Adrenal gland (tissue), 12 donors: Measurements from ENCODE around the gene TAF1C. TPM values are rescaled to one million over a fixed set of nuclear protein-coding genes. Genes with fewer than 3 reads are reported as not detected.

ENCODE experiments used
- DNase-seq, 7 donors: peaks; one replicate each; pipeline ENCODE4 v3.0.0-alpha.2; 2019 to 2020
- H3K27ac ChIP-seq, 5 donors: fragments of 200-600 bp; sonication (generic) in 4 of 5; 1 replicate in 3 of 5; 2 replicates in 2 of 5; pipeline versions ENCODE4 v1.5.1 to v1.8.0; 2016 to 2020; ENCODE audit warnings: mild to moderate bottlenecking in 1 of 5
- H3K27me3 ChIP-seq: fragments of 200-600 bp; 2 replicates; pipeline ENCODE4 v1.8.0; 2021
- H3K36me3 ChIP-seq, 2 donors: fragments of 200-600 bp; replicated peaks in 1 of 2; 1 replicate in 1 of 2; 2 replicates in 1 of 2; pipeline versions ENCODE4 v1.5.1 to v1.8.0; 2018 to 2022
- H3K4me1 ChIP-seq, 2 donors: fragments of 200-600 bp; replicated peaks in 1 of 2; 1 replicate in 1 of 2; 2 replicates in 1 of 2; pipeline versions ENCODE4 v1.5.1 to v1.8.0; 2018 to 2021
- H3K4me3 ChIP-seq, 4 donors: fragments of 200-600 bp; sonication (generic) in 3 of 4; one replicate each; pipeline ENCODE4 v1.5.1; 2016 to 2018
- H3K9me3 ChIP-seq, 3 donors: fragments of 200-600 bp; sonication (generic) in 1 of 3; replicated peaks in 1 of 3; 1 replicate in 2 of 3; 2 replicates in 1 of 3; pipeline versions ENCODE4 v1.5.1 to v1.8.0; 2016 to 2021
- CTCF ChIP-seq, 6 experiments: fragments of 450-650 bp in 4 of 6; fragments of 200-600 bp in 2 of 6; sonication (generic) in 1 of 6; IDR thresholded peaks; 1 replicate in 5 of 6; 2 replicates in 1 of 6; pipeline versions ENCODE4 v1.5.1 to v1.8.0; 2016 to 2021; ENCODE audit warnings: antibody characterized with exemption in 6 of 6, mild to moderate bottlenecking in 2 of 6, moderate library complexity in 1 of 6
- POLR2A ChIP-seq, 2 donors: fragments of 450-650 bp; IDR thresholded peaks; one replicate each; pipeline ENCODE4 v1.6.1; 2017; ENCODE audit warnings: antibody characterized with exemption in 2 of 2, mild to moderate bottlenecking in 2 of 2, moderate library complexity in 1 of 2
- WGBS, 4 donors: extraction: QIAGEN DNeasy Blood & Tissue Kit in 2 of 4; methylation state at CpG; one replicate each; pipeline versions ENCODE4 v1.1.5 to v1.1.7; 2013 to 2017; 5-methylcytosine and 5-hydroxymethylcytosine counted together
- intact Hi-C, 2 donors: fragments of 100-400 bp; cut with DNase I; formaldehyde crosslinking; loops; one replicate each; pipeline versions ENCODE4 v1.14.1 to v1.15.0; 2022 to 2023
- polyA plus RNA-seq, 3 donors: library from polyadenylated mRNA; stranded (reverse); fragments of 200-250 nt in 2 of 3; fragments of 350-450 nt in 1 of 3; fragmentation: Illumina TruSeq in 1 of 3; extraction: RNeasy Lipid Tissue Mini Kit (QIAGEN cat#74804) in 1 of 3; gene quantifications; one replicate each; pipeline ENCODE4 v1.2.3, GENCODE V29; 2013 to 2014
- total RNA-seq, 9 donors: library from RNA; depleted of rRNA in 4 of 9; stranded (reverse); fragments of >200 nt in 4 of 9; fragments of 120-200 nt in 1 of 9; fragmentation: NEBNext Ultra II Directional in 1 of 9; extraction: Animal tissue kit (Norgen Biotek cat#: 25700) in 1 of 9; gene quantifications; one replicate each; pipeline versions ENCODE4 v1.1.0 to v1.2.4, GENCODE V29; 2013 to 2023
- donor health status: healthy with polysubstance abuse.
- donor health status: Bipolar disorder and iron deficiency.
- donor health status: DM: yes; HTN: yes; CAD: no.
- donor health status: DM: no; HTN: no; CAD: no.
- donor health status: DM: no; HTN: no; CAD: no.
- donor health status: DM: yes; HTN: yes; CAD: no.

The TAF1C gene
- total and polyA plus RNA-seq, 12 donors: 6.4 to 205 (median 40.1) TPM

DNA sequence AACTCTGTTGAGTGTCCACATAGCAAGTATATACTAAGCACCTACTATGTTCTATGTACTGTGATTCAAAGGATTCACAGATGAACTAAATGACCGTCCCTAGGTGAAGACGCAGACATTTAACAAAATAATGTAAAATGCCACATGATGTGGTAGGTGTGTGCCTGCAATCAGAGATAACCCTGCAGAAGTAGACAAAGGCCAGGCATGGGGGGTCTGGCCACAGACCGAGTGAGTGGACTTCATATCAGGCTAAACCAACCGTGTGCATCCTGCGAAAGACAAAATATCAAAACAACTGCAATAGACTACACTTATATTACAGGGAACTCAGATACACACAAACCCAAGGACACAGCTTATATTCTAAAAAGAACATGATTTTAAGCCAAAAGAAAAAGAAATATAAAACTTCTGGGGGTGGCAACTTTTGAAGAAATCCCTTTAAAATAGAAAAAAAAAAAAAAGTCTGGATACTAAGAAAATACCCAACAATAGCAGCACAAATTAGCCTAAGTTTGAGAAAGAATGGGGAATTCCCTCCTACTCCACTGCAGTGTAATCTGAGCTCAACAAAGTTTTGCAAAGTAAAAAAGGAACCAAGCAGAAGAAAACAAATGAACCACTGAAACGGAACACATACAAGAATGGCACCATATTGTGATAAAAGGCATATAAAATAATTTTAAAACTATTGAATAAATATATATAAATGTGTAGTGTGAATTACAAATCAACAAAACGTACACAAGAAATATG, 54.2 kb downstream of the TAF1C start:
- intact Hi-C loops: no loop called here
- 73 to 83% (median 75%) methylated on average over 7 of the region's 7 CpGs for WGBS, 4 donors
- Histone ChIP-seq H3K4me3 (no peak overlapping the region), H3K36me3 (peaks cover 0 to 23% of the 10 kb centered on the region in 2 donors), H3K27me3 (no peaks in the 10 kb centered on the region), H3K9me3 (no peaks in the 10 kb centered on the region), H3K4me1 (peaks cover 0 to 3% of the 10 kb centered on the region in 2 donors), H3K27ac (no peak overlapping the region)
- no peak for DNase-seq
- TF ChIP-seq POLR2A (IDR thresholded peaks at IDR 0.05): no peak
- no peak for TF ChIP-seq CTCF (IDR thresholded peaks at IDR 0.05)

- no peak for DNase-seq
- WGBS, 4 donors: 78 to 85% (median 81%) methylated on average over 5 of the region's 5 CpGs
- Histone ChIP-seq H3K4me1 (peaks cover 0 to 3% of the 10 kb centered on the region in 2 donors), H3K27me3 (no peaks in the 10 kb centered on the region), H3K9me3 (no peaks in the 10 kb centered on the region), H3K4me3 (no peak overlapping the region), H3K36me3 (peaks cover 0 to 23% of the 10 kb centered on the region in 2 donors), H3K27ac (no peak overlapping the region)
- intact Hi-C loops: no loop called here
- TF ChIP-seq CTCF (IDR thresholded peaks at IDR 0.05) (no peak), POLR2A (IDR thresholded peaks at IDR 0.05) (no peak)
These were observed 55.7 kb downstream of the TAF1C start for GRCh38 chr16:84131117-84131516.

Other genes starting within 250 kb of the TAF1C start
- gene OSGIN1, start 233.8 kb downstream of the TAF1C start, total RNA-seq: 10 to 100 TPM; 16.1 to 64.9 (median 19.6) TPM
- gene OSGIN1, start 233.8 kb downstream of the TAF1C start, polyA plus RNA-seq: 10 to 100 TPM; 16.9 to 39.7 (median 18.5) TPM
- gene NECAB2, start 218.8 kb downstream of the TAF1C start, total RNA-seq: 1 to 10 TPM in 1 of 9 donors, under 1 TPM in 5, not detected in 3; 0.14 to 2.1 (median 0.34) TPM
- 1 to 10 TPM in 2 of 3 donors, under 1 TPM in 1; 0.22 to 1.9 (median 1.7) TPM for gene NECAB2, start 218.8 kb downstream of the TAF1C start, polyA plus RNA-seq
- 1 to 10 TPM in 2 of 9 donors, under 1 TPM in 2, not detected in 5; 0.55 to 1.3 (median 0.88) TPM for gene SLC38A8, start 144.3 kb downstream of the TAF1C start, total RNA-seq
- gene SLC38A8, start 144.3 kb downstream of the TAF1C start, polyA plus RNA-seq: under 1 TPM in 2 of 3 donors, not detected in 1; 0.07 to 0.31 TPM
- 100 to 1,000 TPM in 2 of 9 donors, 10 to 100 TPM in 7; 69.0 to 132 (median 87.7) TPM for gene MBTPS1, start 70.1 kb downstream of the TAF1C start, total RNA-seq
- 10 to 100 TPM; 61.5 to 71.5 (median 65.3) TPM for gene MBTPS1, start 70.1 kb downstream of the TAF1C start, polyA plus RNA-seq
- gene HSDL1, start 41.9 kb downstream of the TAF1C start, total RNA-seq: 100 to 1,000 TPM in 1 of 9 donors, 10 to 100 TPM in 8; 19.0 to 122 (median 34.1) TPM
- gene HSDL1, start 41.9 kb downstream of the TAF1C start, polyA plus RNA-seq: 10 to 100 TPM; 18.8 to 33.5 (median 28.6) TPM
- gene DNAAF1, start 41.7 kb downstream of the TAF1C start, total RNA-seq: 10 to 100 TPM in 1 of 9 donors, 1 to 10 TPM in 6, under 1 TPM in 2; 0.67 to 12.0 (median 2.3) TPM
- gene DNAAF1, start 41.7 kb downstream of the TAF1C start, polyA plus RNA-seq: 10 to 100 TPM in 2 of 3 donors, 1 to 10 TPM in 1; 5.3 to 17.9 (median 10.4) TPM
- gene ADAD2, start 4.1 kb upstream of the TAF1C start, total RNA-seq: 1 to 10 TPM in 1 of 9 donors, under 1 TPM in 6, not detected in 2; 0.12 to 1.2 (median 0.55) TPM
- gene ADAD2, start 4.1 kb upstream of the TAF1C start, polyA plus RNA-seq: 10 to 100 TPM in 1 of 3 donors, 1 to 10 TPM in 1, not detected in 1; 2.3 to 11.6 TPM
- under 1 TPM in 5 of 9 donors, not detected in 4; under 0.01 to 0.95 (median 0.28) TPM for gene KCNG4, start 53.0 kb upstream of the TAF1C start, total RNA-seq
- gene KCNG4, start 53.0 kb upstream of the TAF1C start, polyA plus RNA-seq: 1 to 10 TPM in 1 of 3 donors, under 1 TPM in 2; 0.20 to 1.3 (median 0.46) TPM
- gene WFDC1, start 107.8 kb upstream of the TAF1C start, total RNA-seq: 100 to 1,000 TPM in 1 of 9 donors, 10 to 100 TPM in 7, 1 to 10 TPM in 1; 9.6 to 284 (median 37.5) TPM
- 10 to 100 TPM; 17.8 to 69.5 (median 42.1) TPM for gene WFDC1, start 107.8 kb upstream of the TAF1C start, polyA plus RNA-seq
- gene ATP2C2, start 181.5 kb upstream of the TAF1C start, total RNA-seq: 1 to 10 TPM in 1 of 9 donors, under 1 TPM in 6, not detected in 2; 0.42 to 2.2 (median 0.61) TPM
- gene ATP2C2, start 181.5 kb upstream of the TAF1C start, polyA plus RNA-seq: under 1 TPM; 0.07 to 0.40 (median 0.35) TPM